Activated CD8-positive, alpha-beta memory T cell treated with anti-CD3 and anti-CD28 coated beads for 1 hour (primary cell): Measurements from ENCODE around the gene QDPR.
"Not testable (repeated sequence)": the region's sequence is repeated elsewhere in the genome, so short reads cannot be mapped to it uniquely, and the experiment has no call there.

Experiments
- DNase-seq, 2 donors: peaks; one replicate each; pipeline ENCODE4 v3.0.0-alpha.2; 2020; ENCODE audit warnings: low read depth in 1 of 2; ENCODE audit errors: extremely low read depth in 1 of 2

Gene QDPR

DNA sequence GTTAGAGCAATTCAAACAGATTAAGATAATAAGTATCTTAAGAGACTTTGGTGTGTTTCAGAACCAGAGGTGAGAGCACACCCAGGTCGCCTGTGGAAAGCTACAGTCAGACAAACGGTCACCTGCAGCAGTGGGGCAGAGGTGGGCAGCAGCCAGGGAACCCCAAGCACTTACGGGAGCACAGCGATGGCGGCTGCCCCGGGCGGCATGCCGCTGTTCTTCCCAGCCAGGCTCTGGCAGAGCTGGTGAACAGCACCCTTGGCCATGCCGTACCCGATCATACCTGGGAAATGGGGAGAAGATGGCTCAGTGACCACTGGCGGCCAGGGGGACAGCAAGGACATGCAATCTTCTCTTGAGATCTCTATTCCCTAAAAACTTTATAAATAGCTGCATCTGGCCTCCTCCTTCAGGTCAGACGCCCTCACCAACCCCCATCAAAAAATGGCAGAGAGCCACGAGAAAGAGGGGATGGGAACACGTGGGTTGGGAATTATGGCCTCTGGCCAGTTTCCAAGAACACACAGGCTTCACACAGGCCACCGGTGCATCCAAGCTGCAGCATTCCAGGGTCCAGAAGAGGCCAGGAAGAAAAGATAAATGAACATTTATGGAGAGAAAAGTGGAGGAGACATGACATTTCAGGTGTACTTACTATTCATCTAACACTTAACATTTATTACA lies 19.7 kb downstream of the QDPR start:
- no peak for DNase-seq

DNA sequence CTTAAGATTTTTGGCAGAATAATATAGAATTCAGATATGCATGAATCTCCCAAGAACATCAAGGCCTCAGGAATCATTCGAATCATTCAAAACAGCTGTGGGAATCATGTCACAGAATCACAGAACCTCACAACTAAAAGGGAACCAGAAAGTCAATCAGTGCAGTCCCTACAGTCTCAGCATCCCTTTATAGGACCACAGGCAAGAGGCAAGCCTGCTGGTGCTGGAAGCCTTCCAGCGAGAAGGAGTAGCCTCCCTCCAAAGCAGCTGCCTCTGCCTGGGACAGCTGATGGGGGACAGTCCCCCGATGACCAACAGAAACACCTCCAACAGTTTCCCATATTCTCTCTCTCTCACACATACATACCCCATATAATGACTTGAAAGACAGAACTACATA lies 20.7 kb downstream of the QDPR start:
- no peak for DNase-seq

DNA sequence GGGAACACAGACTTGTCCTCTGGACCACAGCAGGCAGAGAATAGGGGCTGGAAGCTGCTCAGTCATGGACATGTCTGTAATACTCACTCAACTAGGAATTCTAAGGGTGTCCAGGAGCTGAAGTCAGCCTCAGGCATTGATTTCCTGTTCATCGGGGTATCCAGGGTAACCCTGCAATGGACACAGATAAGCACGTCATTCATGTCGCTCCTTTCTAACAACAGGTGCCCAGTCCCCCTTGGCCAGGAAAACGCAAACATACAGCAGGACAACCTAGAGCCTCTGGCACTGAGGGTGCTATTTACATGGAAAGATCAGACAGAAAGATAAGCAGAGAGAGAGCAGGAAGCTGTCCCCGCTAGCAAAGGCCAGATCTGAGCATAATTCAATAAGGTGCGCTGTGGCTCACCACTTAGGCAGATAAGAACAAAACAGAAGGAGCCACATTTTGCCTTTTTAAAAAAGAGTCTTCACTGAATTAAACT lies 21.3 kb downstream of the QDPR start:
- DNase-seq: no peak

DNA sequence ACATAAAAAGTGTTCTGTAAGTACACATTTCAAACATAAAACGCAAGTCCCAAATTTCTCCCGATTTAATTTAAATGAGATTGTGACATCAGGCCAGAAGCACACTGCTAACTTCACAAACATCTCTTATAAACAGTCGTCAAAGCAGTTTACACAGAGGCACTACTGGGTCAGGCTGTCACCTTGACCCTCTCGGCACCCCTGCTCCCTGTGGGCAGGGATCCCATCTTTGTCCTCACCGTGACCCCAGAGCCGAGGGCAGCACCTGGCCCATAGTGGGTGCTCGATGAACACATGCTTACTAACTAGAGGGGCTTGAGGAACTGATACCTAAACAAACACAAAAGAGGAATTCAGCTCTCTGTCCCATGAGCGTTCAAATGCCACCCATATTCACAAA lies 22.2 kb downstream of the QDPR start:
- no peak for DNase-seq

DNA sequence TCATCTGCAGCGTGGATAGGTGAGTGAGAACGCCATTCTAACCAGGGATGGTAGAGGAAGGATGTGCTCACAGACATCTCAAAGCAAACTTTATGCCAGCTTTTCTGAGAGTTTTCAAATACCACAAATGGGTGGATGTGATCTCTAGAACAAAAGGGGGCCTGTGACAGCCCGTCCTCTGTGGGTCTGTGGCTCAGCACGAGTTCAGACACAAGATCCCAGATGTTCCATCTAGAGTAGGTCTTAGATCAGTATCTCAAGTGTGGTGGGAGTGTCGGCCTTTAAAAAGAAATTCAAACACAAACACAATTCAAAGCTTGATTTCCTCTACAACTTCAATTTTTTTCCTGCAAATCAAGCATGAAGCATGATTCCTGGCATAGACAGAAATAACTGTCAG lies 22.8 kb downstream of the QDPR start:
- no peak for DNase-seq

DNA sequence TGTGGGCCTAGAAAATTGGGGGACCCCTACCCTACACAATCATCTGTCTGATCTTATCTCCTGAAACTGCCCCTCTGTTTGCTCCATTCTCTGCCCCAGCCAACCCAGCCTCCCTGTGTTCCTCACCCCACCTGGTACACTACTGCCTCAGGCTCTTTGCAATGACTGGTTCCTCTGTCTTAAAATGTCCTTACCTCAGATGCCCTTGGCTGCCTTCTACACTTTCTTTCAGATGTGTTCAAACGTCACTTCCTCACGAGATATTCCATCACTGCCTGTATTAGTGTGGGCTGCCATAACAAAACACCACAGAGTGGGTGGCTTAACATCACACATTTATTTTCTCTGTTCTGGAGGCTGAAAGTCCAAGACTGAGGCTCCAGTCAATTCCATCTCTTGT lies 29.2 kb downstream of the QDPR start:
- DNase-seq: no peak

DNA sequence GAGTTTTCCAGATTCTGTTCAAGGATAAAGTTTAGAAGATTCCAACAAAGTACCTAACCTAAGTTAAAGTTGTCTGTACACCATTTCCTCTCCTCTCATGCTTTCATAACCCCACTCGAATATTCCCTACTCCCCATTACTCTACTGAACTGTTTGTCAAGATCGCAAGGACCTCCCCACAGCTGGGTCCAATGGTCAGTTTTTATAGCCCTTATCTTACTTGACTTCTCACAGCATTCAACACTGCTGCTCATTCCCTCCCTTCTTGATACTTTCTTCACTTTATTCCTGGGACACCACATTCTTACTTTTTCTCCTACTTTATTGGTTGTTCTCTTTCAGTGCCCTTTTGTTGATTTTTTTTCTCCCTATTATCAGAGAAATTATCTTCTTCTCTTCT lies 30.9 kb downstream of the QDPR start:
- no peak for DNase-seq

DNA sequence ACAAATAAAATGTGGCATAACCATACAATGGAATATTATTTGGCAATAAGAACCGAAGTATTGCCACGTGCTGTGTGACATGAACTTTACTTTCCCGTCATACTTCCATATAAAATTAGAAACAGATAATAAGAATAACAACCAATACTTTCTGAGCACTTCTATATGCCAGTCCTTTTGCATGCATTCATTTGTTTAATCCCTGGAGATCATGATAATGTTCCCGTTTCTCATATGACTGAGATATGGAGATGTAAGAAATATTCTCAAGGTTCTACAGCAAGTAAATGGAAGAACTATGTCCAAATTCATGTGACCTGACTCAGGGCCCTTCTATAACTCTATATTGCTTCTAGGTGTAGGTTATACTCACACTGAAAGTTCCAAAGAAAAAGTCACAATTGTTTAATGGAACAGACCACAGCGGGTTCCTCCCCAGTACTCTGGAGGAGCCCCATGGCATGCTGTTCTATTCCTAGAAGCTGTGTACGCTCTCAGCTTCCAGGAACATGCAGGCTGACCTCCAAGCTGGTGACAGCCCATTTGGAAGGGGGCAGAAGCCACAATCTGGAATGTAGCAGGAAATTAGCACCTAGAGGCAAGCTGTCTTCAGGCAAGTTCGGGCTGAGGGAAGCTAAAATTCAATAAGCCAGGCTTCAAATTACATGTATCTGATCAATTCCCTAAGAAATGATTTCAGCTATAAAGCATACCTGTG lies 31.5 kb downstream of the QDPR start:
- no peak for DNase-seq

DNA sequence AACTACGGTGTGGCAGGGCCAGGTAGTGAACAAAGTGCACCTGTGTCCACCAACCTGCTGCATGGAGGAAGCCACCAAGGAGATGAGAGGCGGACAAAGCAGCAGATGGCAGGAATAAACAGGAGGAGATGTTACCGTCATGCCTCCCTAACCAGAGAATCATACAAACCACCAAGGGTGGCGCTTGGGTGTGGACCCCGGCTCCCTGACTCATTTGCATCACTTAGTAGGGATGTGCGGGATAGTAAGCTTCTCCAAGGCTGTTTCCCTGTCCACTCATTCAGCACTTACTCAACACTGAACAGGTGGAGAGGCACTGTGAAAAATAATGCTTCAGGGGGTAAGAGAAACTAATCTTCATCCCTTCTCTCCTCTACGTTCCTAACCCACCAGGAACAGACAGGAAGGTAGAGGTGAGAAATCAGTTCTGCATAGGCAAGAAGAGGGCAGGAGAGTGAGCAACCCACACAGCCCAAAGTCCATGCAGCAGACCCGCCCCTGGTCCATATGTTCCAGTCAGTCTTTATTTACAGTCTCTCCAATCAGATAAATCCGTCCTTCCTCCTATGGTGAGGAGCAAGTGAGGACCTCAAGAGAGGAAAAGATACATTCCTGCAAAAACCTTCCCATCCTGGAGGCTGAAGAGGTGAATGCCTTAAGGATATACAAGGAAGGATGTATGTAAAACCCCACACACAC lies 34.0 kb downstream of the QDPR start:
- DNase-seq: no peak

DNA sequence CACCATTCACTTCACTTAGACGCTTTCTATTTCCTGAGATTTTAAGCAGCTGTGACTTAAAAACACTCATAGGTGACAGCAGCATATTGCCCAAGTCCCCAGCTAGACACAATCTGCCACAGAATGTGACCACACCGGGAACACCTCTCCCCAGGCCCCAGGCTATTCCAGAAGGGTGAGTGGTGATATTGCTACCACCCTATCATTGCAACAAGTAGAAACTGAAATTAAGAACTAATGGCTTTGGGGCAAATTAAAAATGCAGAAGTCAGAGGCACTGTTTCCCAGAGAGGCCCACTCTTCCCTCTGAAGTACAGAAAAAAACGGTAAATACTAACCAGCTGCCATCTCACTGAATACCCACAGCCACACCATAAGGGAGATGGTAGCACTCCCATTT lies 35.0 kb downstream of the QDPR start:
- DNase-seq: no peak

DNA sequence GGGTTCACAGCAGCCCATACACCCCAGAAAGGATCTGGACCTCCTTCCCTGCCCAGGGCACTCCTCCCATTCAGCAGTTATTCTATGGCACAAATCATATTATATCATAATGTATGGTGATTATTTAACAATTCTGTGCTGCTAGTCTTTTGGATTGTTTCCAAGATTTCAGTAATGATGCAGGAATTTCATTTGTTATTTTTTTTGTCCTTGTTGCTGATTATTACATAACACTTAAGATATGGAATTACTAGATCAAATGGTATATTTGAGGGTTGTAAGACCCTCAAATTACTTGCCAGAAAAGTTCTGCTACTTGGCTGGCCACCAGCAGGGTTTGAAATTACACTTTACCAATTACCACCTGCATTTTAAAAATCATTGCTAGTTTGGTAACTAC lies 36.4 kb downstream of the QDPR start:
- no peak for DNase-seq

DNA sequence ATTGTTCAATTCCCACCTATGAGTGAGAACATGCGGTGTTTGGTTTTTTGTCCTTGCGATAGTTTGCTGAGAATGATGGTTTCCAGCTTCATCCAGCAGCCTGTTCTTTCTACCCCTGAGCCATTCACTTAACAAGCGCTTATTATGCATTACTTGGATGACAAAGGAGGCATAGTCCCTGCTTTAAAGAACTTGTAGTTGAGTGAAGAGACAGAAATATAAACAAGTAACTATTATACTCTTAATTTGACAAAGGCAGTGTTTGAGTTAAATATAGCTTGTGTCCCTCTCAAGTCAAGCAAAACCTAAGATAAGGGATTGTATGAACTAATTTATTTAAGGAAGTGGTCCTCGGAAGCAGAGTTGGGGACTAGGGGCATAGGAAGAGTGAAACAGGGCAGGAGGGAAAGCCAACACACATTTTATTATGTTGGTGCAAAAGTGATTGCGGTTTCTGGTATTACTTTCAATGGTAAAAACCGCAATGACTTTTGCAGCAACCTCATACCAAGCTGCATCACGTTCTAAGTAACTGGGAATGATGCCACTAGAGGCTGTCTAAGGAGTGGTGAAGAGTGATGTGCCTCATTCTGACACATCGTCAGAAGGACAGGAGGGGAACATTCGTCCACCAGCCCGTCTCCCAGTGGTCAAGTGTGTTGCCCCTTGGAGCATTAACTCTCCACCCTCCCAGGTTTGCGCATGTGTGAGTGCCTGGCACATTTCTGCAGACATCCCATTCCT lies 41.8 kb downstream of the QDPR start:
- DNase-seq: no peak

DNA sequence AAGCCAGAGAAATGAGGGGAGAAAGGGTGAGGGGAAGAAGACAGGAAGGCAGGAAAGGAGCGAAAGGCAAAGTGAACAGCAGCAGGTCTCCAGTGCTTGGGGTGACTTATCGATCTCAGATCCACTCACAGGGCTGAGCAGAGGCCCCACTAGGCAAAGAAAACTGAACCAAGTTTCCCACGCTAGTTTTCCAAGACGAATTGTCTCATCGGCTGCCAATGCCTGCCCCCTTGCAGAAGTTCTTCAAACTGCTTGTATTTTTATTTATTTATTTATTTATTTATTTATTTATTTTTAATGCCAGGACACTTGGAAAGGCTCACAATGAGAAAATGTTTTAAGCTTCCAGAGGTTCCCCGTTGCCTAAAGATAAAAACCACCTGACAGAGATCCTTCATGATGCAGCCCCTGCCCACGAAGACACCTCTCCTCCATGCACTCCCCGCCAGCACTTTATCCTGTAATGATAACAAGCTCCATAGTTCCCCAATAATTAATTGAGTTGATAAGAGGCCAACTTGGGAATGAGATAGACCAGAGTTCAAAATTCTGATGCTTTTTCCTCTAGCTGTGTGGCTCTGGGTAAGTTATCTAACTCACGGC lies 43.2 kb downstream of the QDPR start:
- no peak for DNase-seq

DNA sequence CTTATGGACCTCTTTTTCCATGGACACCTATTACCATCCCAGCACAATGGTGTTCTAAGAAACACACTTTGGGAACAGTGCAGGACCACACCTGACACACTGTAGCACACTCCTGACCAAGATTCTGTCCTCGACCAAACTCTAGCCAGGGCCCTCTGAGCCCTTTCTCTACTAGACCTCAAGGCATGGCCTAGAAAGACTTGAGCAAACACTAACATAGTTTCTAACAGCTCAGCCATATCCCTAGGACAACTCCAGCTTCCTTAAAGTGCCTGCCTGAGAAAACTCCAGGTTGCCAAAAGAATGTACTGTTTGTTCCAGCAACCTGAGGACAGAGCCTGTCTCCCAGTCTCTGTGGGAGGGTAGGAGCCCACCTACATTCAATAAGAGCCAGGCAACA lies 48.3 kb downstream of the QDPR start:
- no peak for DNase-seq

DNA sequence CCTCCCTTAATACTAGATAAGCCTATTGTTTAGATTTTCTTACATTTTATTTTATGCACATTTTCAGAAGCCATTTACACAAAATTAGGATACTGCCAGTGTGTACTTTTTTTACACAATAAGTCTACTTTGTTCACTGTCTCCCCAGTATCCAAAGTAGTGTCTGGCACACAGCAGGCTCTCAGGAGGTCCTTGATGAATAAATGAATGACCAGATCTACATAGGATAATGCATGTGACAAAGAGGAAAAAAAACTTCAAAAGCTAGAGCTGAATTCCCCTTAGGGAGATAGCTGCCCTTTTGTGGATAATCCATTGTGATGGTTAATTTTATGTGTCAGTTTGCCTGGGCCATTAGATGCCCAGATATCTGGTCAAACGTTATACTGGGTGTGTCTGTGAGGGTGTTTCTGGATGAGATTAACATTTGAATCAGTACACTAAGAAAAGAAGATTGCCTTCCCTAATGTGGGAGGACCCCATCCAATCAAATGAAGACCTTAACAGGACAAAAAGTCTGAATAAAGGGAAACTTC lies 61.6 kb downstream of the QDPR start:
- DNase-seq: no peak

DNA sequence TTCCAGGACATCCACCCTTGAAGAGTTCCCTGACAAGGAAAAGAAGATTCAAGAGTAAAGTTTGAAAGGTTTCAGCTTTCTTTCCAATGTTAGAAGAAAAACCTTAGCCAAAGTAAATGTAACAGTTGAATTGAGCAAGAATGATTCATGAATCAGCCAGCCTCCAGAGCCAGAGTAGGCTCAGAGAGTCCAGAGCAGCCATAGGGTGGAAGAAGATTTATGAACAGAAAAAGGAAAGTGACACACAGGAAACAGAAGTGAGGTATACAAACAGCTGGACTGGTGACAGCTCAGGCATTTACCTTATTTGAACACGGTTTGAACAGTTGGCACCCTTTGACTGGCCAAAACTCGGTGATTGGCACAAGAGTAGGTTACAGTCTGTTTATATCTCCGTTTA lies 63.2 kb downstream of the QDPR start:
- no peak for DNase-seq

DNA sequence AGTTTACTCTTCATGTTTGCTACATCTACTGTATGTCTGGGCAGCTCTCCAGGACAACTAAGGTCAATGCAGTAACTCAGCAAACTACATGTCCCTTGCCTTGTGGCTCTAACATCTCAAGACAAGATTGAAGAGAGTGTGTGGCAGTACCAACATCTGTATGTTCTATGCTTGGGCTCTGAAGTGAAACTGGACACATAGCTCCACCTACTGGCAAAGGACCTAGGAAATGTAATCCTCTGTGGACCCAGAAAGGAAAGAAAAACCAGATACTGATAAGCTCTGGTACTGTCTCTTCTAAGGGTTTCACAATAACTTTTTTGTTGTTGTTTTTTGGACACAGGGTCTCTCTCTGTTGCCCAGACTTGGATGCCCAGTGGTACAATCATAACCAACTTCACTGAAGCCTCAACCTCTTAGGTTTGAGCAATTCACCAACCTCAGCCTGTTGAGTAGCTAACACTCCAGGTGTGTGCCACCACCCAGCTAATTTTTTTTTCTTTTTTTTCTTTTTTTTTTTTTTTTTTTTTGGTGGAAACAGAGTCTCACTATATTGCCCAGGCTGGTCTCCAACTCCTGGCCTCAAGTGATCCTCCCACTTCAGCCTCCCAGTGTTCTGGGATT lies 64.1 kb downstream of the QDPR start:
- DNase-seq: peak in 1 of 2 donors; percentile 4

DNA sequence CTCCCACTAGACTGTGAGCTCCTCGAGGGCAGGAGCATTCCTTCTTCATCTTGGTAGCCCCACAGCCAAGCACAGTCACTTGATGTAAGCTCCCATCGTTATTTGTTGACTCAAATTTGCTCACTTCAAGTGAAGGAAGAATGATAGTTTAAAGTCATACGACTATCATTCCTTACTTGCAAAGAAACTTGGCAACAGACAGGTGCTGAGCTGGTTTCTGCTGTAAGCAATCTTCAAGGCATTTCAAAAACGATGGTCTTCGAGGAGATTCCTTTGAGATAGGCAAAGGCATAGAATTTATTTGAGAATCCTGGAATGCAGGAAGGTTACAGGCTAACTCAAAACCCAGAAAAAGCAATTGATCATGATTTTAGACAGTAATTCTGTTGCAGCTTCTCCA lies 64.8 kb downstream of the QDPR start:
- DNase-seq: no peak

DNA sequence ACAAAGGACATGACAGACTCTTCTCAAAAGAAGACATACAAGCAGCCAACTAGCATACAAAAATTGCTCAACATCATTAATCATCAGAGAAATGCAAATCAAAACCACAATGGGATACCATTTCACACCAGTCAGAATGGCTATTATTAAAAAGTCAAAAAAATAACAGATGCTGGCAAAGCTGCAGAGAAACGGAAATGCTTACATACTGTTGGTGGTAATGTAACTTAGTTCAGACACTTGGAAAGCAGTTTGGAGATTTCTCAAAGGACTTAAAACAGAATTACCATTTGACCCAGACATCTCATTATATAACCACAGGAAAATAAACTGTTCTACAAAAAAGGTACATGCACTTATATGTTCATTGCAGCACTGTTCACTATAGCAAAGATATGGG lies 69.4 kb downstream of the QDPR start:
- not testable (repeated sequence) for DNase-seq

DNA sequence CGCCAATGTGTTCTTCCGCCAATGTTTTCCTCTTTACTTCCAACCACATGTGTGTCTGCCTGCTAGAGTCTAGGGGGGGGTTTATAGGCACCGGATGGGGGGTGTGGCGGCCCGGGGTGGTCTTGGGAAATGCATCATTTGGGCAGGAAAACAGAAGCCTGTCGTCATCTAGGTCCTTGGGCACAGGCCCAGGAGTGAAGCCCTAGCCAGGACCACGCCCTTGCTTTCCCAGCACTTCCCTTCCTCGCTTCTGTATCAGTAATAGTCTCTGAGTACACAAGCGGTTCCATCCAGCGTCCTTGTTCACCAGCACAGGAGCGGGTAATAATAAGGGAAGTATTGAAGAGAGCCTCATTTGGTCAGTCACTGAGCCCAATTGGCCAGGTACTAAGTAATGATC lies 74.5 kb downstream of the QDPR start:
- no peak for DNase-seq
